ENCODE results near the gene MAS1L.

MAS1L gene

DNA sequence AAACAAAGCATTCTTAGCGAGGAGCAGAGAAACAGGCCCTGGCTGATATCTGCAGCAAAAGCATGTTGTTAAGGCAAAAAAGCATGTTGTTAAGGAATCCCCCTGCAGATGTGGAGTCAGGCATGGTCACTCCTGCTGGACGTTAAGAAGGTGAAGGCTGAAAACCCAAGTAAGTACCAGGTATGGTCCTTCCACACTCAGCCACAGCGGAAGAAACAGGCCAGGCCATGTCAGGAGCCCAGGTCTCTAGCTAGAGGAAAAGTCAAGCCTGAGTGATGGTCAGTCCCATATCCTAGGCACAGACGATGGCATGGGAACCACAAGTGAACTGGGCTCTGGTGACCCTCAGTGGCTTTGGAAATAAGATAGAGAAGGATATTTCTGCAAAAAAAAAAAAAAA lies 32.5 kb upstream of the MAS1L start:
- H3K4me1 Mint-ChIP-seq, result peaks cover 6% of the 10 kb centered on the region
- H3K4me3 Mint-ChIP-seq, result no peak overlapping the region
- H3K36me3 Mint-ChIP-seq, result no peaks in the 10 kb centered on the region

GRCh38 chr6:29519291-29520010 lies 31.7 kb upstream of the MAS1L start:
- Mint-ChIP-seq H3K9me3 (no peaks in the 10 kb centered on the region), H3K36me3 (no peaks in the 10 kb centered on the region), H3K4me3 (no peak overlapping the region), H3K27ac (no peak overlapping the region), H3K27me3 (peaks cover 17% of the 10 kb centered on the region), H3K4me1 (peaks cover 6% of the 10 kb centered on the region)

More for the DNA sequence above, 32.5 kb upstream of the MAS1L start:
- Mint-ChIP-seq H3K27ac (no peak overlapping the region), H3K27me3 (peaks cover 17% of the 10 kb centered on the region), H3K9me3 (no peaks in the 10 kb centered on the region)

DNA sequence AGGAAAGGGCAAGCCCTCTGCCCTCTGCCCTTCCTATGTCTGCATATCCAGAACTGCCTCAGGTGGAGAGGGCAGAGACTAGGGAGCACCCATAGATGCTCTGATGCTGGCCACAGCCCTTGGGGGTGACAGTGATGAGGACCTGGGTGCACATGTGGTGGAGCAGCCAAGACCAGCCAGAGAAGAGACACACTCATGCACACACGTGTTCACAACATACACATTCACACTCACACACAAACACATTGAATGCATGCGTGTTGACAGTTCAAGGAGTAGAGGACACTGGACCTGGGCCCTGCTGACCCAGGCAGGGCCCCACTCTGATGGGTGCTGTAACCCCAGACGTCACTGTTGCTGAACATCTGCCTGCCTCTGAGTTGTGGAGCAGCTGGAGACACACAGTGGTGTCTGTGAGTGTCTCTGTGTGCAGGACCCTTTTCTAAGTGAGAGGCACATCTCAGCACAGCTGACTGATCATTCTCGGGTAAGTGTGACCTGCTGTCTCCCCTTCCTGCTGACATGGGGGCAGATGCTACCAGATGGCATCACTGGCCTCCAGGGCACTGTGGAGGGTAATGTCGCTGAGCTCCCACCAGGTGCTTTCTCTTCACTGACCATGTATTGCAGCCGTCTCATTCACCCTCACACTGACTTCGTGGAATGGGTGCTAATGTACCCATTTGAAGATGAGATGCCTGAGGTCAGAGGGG lies 30.1 kb upstream of the MAS1L start:
- Mint-ChIP-seq H3K4me3 (no peak overlapping the region), H3K36me3 (no peaks in the 10 kb centered on the region), H3K27ac (no peak overlapping the region), H3K4me1 (peaks cover 6% of the 10 kb centered on the region), H3K9me3 (no peaks in the 10 kb centered on the region), H3K27me3 (peaks cover 13% of the 10 kb centered on the region)

DNA sequence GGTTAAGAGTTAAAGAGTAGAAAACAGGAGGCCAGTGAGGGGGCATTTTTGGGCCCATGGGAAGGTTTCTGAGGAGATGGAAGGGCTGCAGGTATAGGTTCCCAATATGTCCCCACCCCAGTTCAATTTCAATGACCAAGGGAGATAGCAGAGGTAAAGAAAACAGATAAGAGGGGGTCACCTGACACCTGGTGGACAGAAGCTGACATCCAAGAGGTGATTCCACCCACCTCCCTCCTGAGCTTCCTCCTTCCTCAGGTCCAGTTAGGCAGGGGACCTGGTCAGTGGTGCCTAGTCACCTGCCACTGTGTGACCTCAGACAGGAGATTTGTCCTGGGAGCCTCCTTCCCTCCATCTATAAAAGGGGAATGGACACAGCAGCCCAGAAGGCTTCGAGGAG lies 29.5 kb upstream of the MAS1L start:
- peaks cover 9% of the 10 kb centered on the region for H3K27me3 Mint-ChIP-seq
- H3K4me1 Mint-ChIP-seq, result peaks cover 6% of the 10 kb centered on the region
- H3K4me3 Mint-ChIP-seq, result no peak overlapping the region
- peak overlapping the region; percentile 10 for H3K27ac Mint-ChIP-seq
- no peaks in the 10 kb centered on the region for H3K9me3 Mint-ChIP-seq
- no peaks in the 10 kb centered on the region for H3K36me3 Mint-ChIP-seq

- no peak overlapping the region for H3K4me3 Mint-ChIP-seq
- H3K4me1 Mint-ChIP-seq, result peaks cover 6% of the 10 kb centered on the region
- peaks cover 7% of the 10 kb centered on the region for H3K27me3 Mint-ChIP-seq
- H3K36me3 Mint-ChIP-seq, result no peaks in the 10 kb centered on the region
- H3K27ac Mint-ChIP-seq, result no peak overlapping the region
- no peaks in the 10 kb centered on the region for H3K9me3 Mint-ChIP-seq
Measured at GRCh38 chr6:29516108-29516507, 28.4 kb upstream of the MAS1L start.

- Mint-ChIP-seq H3K9me3 (no peaks in the 10 kb centered on the region), H3K4me1 (peaks cover 1% of the 10 kb centered on the region), H3K27me3 (peaks cover 2% of the 10 kb centered on the region), H3K4me3 (no peak overlapping the region), H3K36me3 (no peaks in the 10 kb centered on the region), H3K27ac (no peak overlapping the region)
Measured at GRCh38 chr6:29510746-29511300, 23.1 kb upstream of the MAS1L start.

- Mint-ChIP-seq H3K4me3 (no peak overlapping the region), H3K36me3 (no peaks in the 10 kb centered on the region), H3K9me3 (no peaks in the 10 kb centered on the region), H3K27ac (no peak overlapping the region), H3K4me1 (no peaks in the 10 kb centered on the region), H3K27me3 (peaks cover 2% of the 10 kb centered on the region)
Measured at GRCh38 chr6:29510202-29510601, 22.4 kb upstream of the MAS1L start.

- Mint-ChIP-seq H3K27me3 (no peaks in the 10 kb centered on the region), H3K4me3 (no peak overlapping the region), H3K4me1 (no peaks in the 10 kb centered on the region), H3K27ac (no peak overlapping the region), H3K36me3 (no peaks in the 10 kb centered on the region), H3K9me3 (no peaks in the 10 kb centered on the region)
Measured at GRCh38 chr6:29509711-29510110, 22.0 kb upstream of the MAS1L start.

GRCh38 chr6:29509239-29509638 lies 21.5 kb upstream of the MAS1L start:
- no peaks in the 10 kb centered on the region for H3K36me3 Mint-ChIP-seq
- H3K4me3 Mint-ChIP-seq, result no peak overlapping the region
- H3K9me3 Mint-ChIP-seq, result no peaks in the 10 kb centered on the region
- no peaks in the 10 kb centered on the region for H3K4me1 Mint-ChIP-seq
- no peaks in the 10 kb centered on the region for H3K27me3 Mint-ChIP-seq
- H3K27ac Mint-ChIP-seq, result no peak overlapping the region

GRCh38 chr6:29507319-29507718 lies 19.6 kb upstream of the MAS1L start:
- H3K27ac Mint-ChIP-seq, result no peak overlapping the region
- no peak overlapping the region for H3K4me3 Mint-ChIP-seq
- peaks cover 2% of the 10 kb centered on the region for H3K27me3 Mint-ChIP-seq
- H3K9me3 Mint-ChIP-seq, result no peaks in the 10 kb centered on the region
- no peaks in the 10 kb centered on the region for H3K4me1 Mint-ChIP-seq
- no peaks in the 10 kb centered on the region for H3K36me3 Mint-ChIP-seq

GRCh38 chr6:29506446-29507067 lies 18.8 kb upstream of the MAS1L start:
- no peaks in the 10 kb centered on the region for H3K9me3 Mint-ChIP-seq
- H3K4me1 Mint-ChIP-seq, result no peaks in the 10 kb centered on the region
- H3K4me3 Mint-ChIP-seq, result no peak overlapping the region
- no peak overlapping the region for H3K27ac Mint-ChIP-seq
- H3K36me3 Mint-ChIP-seq, result no peaks in the 10 kb centered on the region
- peaks cover 4% of the 10 kb centered on the region for H3K27me3 Mint-ChIP-seq

GRCh38 chr6:29505808-29506207 lies 18.1 kb upstream of the MAS1L start:
- Mint-ChIP-seq H3K27ac (no peak overlapping the region), H3K27me3 (peaks cover 6% of the 10 kb centered on the region), H3K9me3 (no peaks in the 10 kb centered on the region), H3K4me1 (no peaks in the 10 kb centered on the region), H3K4me3 (no peak overlapping the region), H3K36me3 (no peaks in the 10 kb centered on the region)

DNA sequence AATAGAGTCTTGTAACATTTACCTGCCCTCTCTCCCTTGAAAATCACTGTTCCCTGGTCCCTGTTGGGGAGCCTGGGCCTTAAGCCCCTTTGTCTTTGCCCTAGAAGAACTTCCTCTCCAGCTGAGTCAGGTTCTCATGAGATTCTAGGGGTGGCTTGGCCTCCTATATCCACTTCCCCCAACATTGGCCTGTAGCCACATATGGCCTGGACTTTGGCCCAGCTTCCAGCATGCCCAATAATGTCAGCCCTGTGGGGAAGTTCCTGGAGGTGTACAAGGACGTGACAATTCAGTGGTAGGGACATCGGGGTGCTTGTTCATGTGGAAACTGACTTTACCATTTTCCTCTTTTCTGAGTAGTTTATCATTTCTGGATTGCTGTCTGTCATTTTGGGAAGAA lies 17.2 kb upstream of the MAS1L start:
- Mint-ChIP-seq H3K36me3 (no peaks in the 10 kb centered on the region), H3K27me3 (peaks cover 7% of the 10 kb centered on the region), H3K9me3 (no peaks in the 10 kb centered on the region), H3K4me1 (no peaks in the 10 kb centered on the region), H3K27ac (no peak overlapping the region), H3K4me3 (no peak overlapping the region)

DNA sequence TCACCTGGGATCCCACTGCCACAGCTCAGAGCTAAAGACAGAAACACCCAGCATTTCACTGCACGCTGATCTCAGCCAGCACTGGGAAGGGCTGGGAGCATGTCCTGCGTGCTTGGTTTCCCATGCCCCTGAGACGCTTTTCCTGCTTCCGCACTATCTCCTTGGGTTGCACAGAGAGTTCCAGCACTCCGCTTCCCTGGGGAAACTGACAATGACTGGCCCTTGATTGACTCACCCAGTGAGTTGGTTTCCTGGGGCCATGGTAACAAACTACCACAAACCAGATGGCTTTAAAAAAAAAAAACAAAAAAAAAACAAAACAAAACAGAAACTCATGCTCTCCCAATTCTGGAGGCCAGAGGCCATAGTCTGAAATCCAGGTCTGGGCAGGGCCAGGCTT lies 14.8 kb upstream of the MAS1L start:
- no peaks in the 10 kb centered on the region for H3K4me1 Mint-ChIP-seq
- no peak overlapping the region for H3K4me3 Mint-ChIP-seq
- H3K36me3 Mint-ChIP-seq, result no peaks in the 10 kb centered on the region
- peaks cover 12% of the 10 kb centered on the region for H3K27me3 Mint-ChIP-seq
- H3K9me3 Mint-ChIP-seq, result no peaks in the 10 kb centered on the region
- H3K27ac Mint-ChIP-seq, result no peak overlapping the region

DNA sequence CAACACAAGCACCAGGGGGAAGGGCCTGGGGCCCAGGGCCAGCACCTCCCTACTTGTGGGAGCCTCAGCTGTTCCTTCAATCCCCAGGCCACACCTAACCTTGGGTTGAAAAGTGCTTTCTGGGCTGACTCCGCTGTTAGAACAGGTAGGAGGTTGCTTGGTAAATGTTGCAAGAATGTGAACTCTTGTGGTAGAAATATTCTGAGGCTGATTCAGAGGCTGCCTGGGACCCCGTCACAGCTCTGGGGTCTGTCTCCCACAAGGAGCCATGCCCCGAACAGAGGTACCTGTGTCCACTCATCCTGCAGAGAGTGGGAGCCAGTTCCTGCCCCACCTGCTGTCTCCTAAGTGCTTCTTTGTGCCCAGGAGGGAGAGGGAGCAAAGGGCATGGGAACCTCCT lies 14.4 kb upstream of the MAS1L start:
- no peaks in the 10 kb centered on the region for H3K9me3 Mint-ChIP-seq
- H3K27me3 Mint-ChIP-seq, result peaks cover 12% of the 10 kb centered on the region
- H3K4me1 Mint-ChIP-seq, result no peaks in the 10 kb centered on the region
- no peak overlapping the region for H3K27ac Mint-ChIP-seq
- no peak overlapping the region for H3K4me3 Mint-ChIP-seq
- H3K36me3 Mint-ChIP-seq, result no peaks in the 10 kb centered on the region

DNA sequence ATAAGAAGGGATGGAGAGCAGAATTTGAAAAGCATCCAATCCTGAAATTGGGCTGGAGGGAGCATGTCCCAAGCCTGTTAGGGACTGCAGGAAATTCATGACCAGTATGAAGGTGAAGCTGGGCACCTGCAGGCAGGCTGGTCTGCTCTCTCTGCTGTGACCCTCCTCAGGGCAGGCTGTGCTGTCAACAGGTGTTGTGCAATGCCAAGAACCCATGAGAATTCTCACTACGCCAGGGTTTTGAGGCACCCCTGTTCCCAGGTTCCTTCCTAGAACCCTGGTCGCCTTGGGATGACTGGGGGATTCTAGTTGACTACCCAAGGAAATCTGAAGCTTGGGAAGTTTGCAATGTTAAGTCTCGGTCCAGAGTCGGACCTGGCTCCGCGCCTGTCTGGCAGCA lies 13.3 kb upstream of the MAS1L start:
- Mint-ChIP-seq H3K4me3 (no peak overlapping the region), H3K27ac (no peak overlapping the region), H3K36me3 (no peaks in the 10 kb centered on the region), H3K9me3 (no peaks in the 10 kb centered on the region), H3K27me3 (peaks cover 18% of the 10 kb centered on the region), H3K4me1 (no peaks in the 10 kb centered on the region)

Measured in activated naive CD4-positive, alpha-beta T cell treated with anti-CD3 and anti-CD28 coated beads, Interleukin-2, amount 50 U/mL, for 24 hours (primary cell).